ENCODE measurements around the gene ASAH2B.
"Not testable (repeated sequence)": the region's sequence is repeated elsewhere in the genome, so short reads cannot be mapped to it uniquely, and the experiment has no call there.

GRCh38 chr10:50702997-50703396, 36.7 kb upstream of the ASAH2B start:
- TF ChIP-seq CTCF (conservative IDR thresholded peaks at IDR 0.05; ENCODE audit: low read length); EZH2phosphoT487 (IDR thresholded peaks at IDR 0.05; ENCODE audit: borderline replicate concordance, low read depth, low read length): not testable (repeated sequence)
